Calu3 (cell line): ENCODE results near the gene NKAPL. TPM values are rescaled to one million over a fixed set of nuclear protein-coding genes. Genes with fewer than 3 reads are reported as not detected.
"Not testable (repeated sequence)": the region's sequence is repeated elsewhere in the genome, so short reads cannot be mapped to it uniquely, and the experiment has no call there.

Experiments used
- BruUV-seq: library from RNA; stranded (reverse); fragments of 400-500 nt; replicated peaks from 2 replicates; lab custom pipeline; 2021; lab: Mats Ljungman, UMichigan
- CTCF ChIA-PET: fragments of 300-600 bp; sonication (Branson Sonifier 250); formaldehyde crosslinking; loops from one replicate; lab custom pipeline; 2022; ENCODE audit warnings: antibody characterized with exemption; lab: Charles Lee
- DNase-seq: peaks from one replicate; pipeline ENCODE4 v3.0.0; 2022
- H3K27ac Mint-ChIP-seq: one replicate; pipeline ENCODE4 v1.8.0; 2022; ENCODE audit warnings: mixed read lengths; ENCODE audit not compliant: unreplicated experiment
- H3K27me3 Mint-ChIP-seq: one replicate; pipeline ENCODE4 v1.8.0; 2022; ENCODE audit warnings: mixed read lengths; ENCODE audit not compliant: unreplicated experiment
- H3K36me3 Mint-ChIP-seq: one replicate; pipeline ENCODE4 v1.8.0; 2022; ENCODE audit warnings: mild to moderate bottlenecking, moderate library complexity, mixed read lengths; ENCODE audit not compliant: insufficient read depth, unreplicated experiment
- H3K4me1 Mint-ChIP-seq: one replicate; pipeline ENCODE4 v1.8.0; 2022; ENCODE audit warnings: mild to moderate bottlenecking, low read depth, mixed read lengths; ENCODE audit not compliant: unreplicated experiment
- H3K4me3 Mint-ChIP-seq: one replicate; pipeline ENCODE4 v1.8.0; 2022; ENCODE audit warnings: mild to moderate bottlenecking, low read depth, moderate library complexity, mixed read lengths; ENCODE audit not compliant: unreplicated experiment
- H3K9me3 Mint-ChIP-seq: one replicate; pipeline ENCODE4 v1.8.0; 2022; ENCODE audit warnings: low read depth, mixed read lengths; ENCODE audit not compliant: unreplicated experiment
- CTCF ChIP-seq: fragments of 200-600 bp; IDR thresholded peaks from one replicate; pipeline ENCODE4 v1.8.0; 2022; ENCODE audit warnings: antibody characterized with exemption; ENCODE audit not compliant: unreplicated experiment
- intact Hi-C: fragments of 100-400 bp; cut with micrococcal nuclease; formaldehyde crosslinking; loops from one replicate; pipeline ENCODE4 v1.10.0; 2022; ENCODE audit not compliant: unreplicated experiment
- total RNA-seq: library from RNA; stranded (reverse); gene quantifications from 2 replicates; pipeline ENCODE4 v1.2.3, GENCODE V29; 2022

Gene NKAPL
- total RNA-seq, 1 experiment from 2014 or later: not detected

DNA sequence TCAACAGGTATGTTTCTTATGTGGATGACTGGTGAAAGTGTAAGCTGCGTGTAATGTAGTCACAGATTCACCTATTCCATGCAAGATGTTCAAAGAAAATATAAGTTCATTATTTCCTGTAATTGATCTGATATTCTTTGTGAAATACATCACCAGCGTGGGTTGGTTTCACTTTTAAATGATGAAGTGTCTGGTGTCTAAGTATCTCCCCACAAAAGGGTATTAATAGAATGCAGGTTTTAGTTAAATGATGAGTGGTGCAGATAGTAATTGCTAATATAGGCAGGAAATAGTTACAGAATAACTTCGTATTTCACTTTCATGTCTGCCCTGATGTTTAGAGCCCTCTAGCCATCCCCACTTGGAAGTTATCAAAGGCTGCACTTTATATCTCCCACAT lies 44.5 kb downstream of the NKAPL start:
- intact Hi-C loops: no loop called here

DNA sequence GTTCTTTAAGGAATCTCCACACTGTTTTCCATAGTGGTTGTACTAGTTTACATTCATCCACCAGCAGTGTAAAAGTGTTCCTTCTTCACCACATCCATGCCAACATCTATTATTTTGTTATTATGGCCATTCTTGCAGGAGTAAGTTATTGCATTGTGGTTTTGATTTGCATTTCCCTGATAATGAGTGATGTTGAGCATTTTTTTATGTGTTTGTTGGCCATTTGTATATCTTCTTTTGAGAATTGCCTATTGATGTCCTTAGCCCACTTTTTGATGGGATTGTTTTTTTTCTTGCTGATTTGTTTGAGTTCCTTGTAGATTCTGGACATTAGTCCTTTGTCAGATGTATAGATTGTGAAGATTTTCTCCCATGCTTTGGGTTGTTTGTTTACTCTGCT lies 47.3 kb downstream of the NKAPL start:
- CTCF ChIA-PET, intact Hi-C loops, H3K36me3 Mint-ChIP-seq, H3K9me3 Mint-ChIP-seq, H3K4me3 Mint-ChIP-seq, H3K4me1 Mint-ChIP-seq, H3K27me3 Mint-ChIP-seq, BruUV-seq, DNase-seq, H3K27ac Mint-ChIP-seq: not testable (repeated sequence)

More for the DNA sequence above, 44.5 kb downstream of the NKAPL start:
- Mint-ChIP-seq H3K27me3 (no peaks in the 10 kb centered on the region), H3K36me3 (no peaks in the 10 kb centered on the region), H3K4me3 (no peak overlapping the region), H3K9me3 (peaks cover 5% of the 10 kb centered on the region), H3K4me1 (no peaks in the 10 kb centered on the region), H3K27ac (no peak overlapping the region)
- no peak for TF ChIP-seq CTCF
- no TSS peak for BruUV-seq
- DNase-seq: no peak
- CTCF ChIA-PET: no interaction called here

Other genes with a start within 250 kb of the NKAPL start
- gene ZNF165, start 178.7 kb upstream of the NKAPL start, total RNA-seq: 6.3 and 7.0 TPM in 2 replicates
- gene ZSCAN16, start 134.7 kb upstream of the NKAPL start, total RNA-seq: 14.2 and 15.9 TPM in 2 replicates
- 23.2 and 27.5 TPM in 2 replicates for gene ZKSCAN8, start 117.4 kb upstream of the NKAPL start, total RNA-seq
- 24.6 and 25.8 TPM in 2 replicates for gene ZSCAN9, start 34.0 kb upstream of the NKAPL start, total RNA-seq
- 6.1 and 6.7 TPM in 2 replicates for gene ZKSCAN4, start 7.0 kb upstream of the NKAPL start, total RNA-seq
- gene ZSCAN26, start 7.8 kb downstream of the NKAPL start, total RNA-seq: 13.1 and 14.2 TPM in 2 replicates
- gene PGBD1, start 22.3 kb downstream of the NKAPL start, total RNA-seq: 3.1 and 4.9 TPM in 2 replicates
- gene ZSCAN31, start 76.9 kb downstream of the NKAPL start, total RNA-seq: 4.9 and 5.8 TPM in 2 replicates
- 7.3 and 7.8 TPM in 2 replicates for gene ZKSCAN3, start 90.7 kb downstream of the NKAPL start, total RNA-seq
- gene ZSCAN12, start 140.4 kb downstream of the NKAPL start, total RNA-seq: 4.7 and 5.2 TPM in 2 replicates
- 1.8 and 3.7 TPM in 2 replicates for gene ZSCAN23, start 184.2 kb downstream of the NKAPL start, total RNA-seq